Mesenchymal stem cell (in vitro differentiated cells and primary cell): ENCODE results near the gene KHSRP.

ENCODE experiments used
- DNase-seq: peaks from one replicate; pipeline ENCODE4 v3.0.0-alpha.2; 2013
- H2AFZ ChIP-seq: one replicate; pipeline ENCODE4 v1.6.1; 2013; ENCODE audit warnings: low read depth, mild to moderate bottlenecking, control low read depth, inconsistent platforms, low read length, moderate library complexity
- H2AK5ac ChIP-seq: 2 replicates; pipeline ENCODE4 v1.6.1; 2013; ENCODE audit warnings: low read length, moderate library complexity, mild to moderate bottlenecking, inconsistent platforms; ENCODE audit not compliant: severe bottlenecking
- H2BK120ac ChIP-seq: one replicate; pipeline ENCODE4 v1.6.1; 2013; ENCODE audit warnings: low read depth, mild to moderate bottlenecking, inconsistent platforms, low read length, moderate library complexity
- H2BK12ac ChIP-seq, 2 experiments: one replicate each; pipeline ENCODE4 v1.6.1; 2013; ENCODE audit warnings: inconsistent platforms in 2 of 2, low read length in 2 of 2, mild to moderate bottlenecking in 2 of 2, moderate library complexity in 2 of 2, control low read depth in 1 of 2
- H2BK15ac ChIP-seq: one replicate; pipeline ENCODE4 v1.6.1; 2013; ENCODE audit warnings: mild to moderate bottlenecking, low read depth, inconsistent platforms; ENCODE audit not compliant: poor library complexity, severe bottlenecking
- H2BK5ac ChIP-seq: 2 replicates; pipeline ENCODE4 v1.6.1; 2013; ENCODE audit warnings: low read depth, mild to moderate bottlenecking, low read length, control low read depth, inconsistent platforms; ENCODE audit not compliant: poor library complexity, severe bottlenecking
- H3K14ac ChIP-seq, 2 experiments: one replicate each; pipeline ENCODE4 v1.6.1; 2013; ENCODE audit warnings: inconsistent platforms in 2 of 2, low read length in 2 of 2, control low read depth in 1 of 2, mild to moderate bottlenecking in 1 of 2, moderate library complexity in 1 of 2
- H3K18ac ChIP-seq, 2 experiments: one replicate each; pipeline ENCODE4 v1.6.1; 2013; ENCODE audit warnings: inconsistent platforms in 2 of 2, low read length in 2 of 2, control low read depth in 1 of 2, low read depth in 1 of 2, mild to moderate bottlenecking in 1 of 2
- H3K23ac ChIP-seq, 2 experiments: one replicate each; pipeline ENCODE4 v1.6.1; 2013; ENCODE audit warnings: inconsistent platforms in 2 of 2, low read length in 2 of 2, mild to moderate bottlenecking in 2 of 2, moderate library complexity in 2 of 2, control low read depth in 1 of 2
- H3K27ac ChIP-seq: 2 replicates; pipeline ENCODE4 v1.5.1; 2013; ENCODE audit warnings: mild to moderate bottlenecking, moderate library complexity, low read length, control low read depth, inconsistent platforms; ENCODE audit not compliant: poor library complexity, severe bottlenecking
- H3K27me3 ChIP-seq, 2 experiments: 2 replicates each; pipeline versions ENCODE4 v1.6.1 to v1.7.0; 2013; ENCODE audit warnings: low read length in 2 of 2, mild to moderate bottlenecking in 2 of 2, moderate library complexity in 2 of 2, control low read depth in 1 of 2, inconsistent platforms in 1 of 2; ENCODE audit not compliant: control insufficient read depth in 1 of 2, insufficient read depth in 1 of 2
- H3K36me3 ChIP-seq, 2 experiments: 2 replicates each; pipeline versions ENCODE4 v1.6.1 to v1.7.0; 2013; ENCODE audit warnings: low read length in 2 of 2, control low read depth in 1 of 2, inconsistent platforms in 1 of 2, low read depth in 1 of 2, mild to moderate bottlenecking in 1 of 2; ENCODE audit not compliant: insufficient read depth in 2 of 2, control insufficient read depth in 1 of 2
- H3K4ac ChIP-seq, 2 experiments: one replicate each; pipeline ENCODE4 v1.6.1; 2013; ENCODE audit warnings: inconsistent platforms in 2 of 2, low read length in 2 of 2, mild to moderate bottlenecking in 2 of 2, moderate library complexity in 2 of 2, control low read depth in 1 of 2, low read depth in 1 of 2
- H3K4me1 ChIP-seq: 2 replicates; pipeline ENCODE4 v1.6.1; 2013; ENCODE audit warnings: low read depth, low read length, control low read depth; ENCODE audit not compliant: control insufficient read depth, insufficient read depth
- H3K4me2 ChIP-seq: 2 replicates; pipeline ENCODE4 v1.6.1; 2013; ENCODE audit warnings: low read length, mild to moderate bottlenecking, inconsistent platforms; ENCODE audit not compliant: poor library complexity, severe bottlenecking
- H3K4me3 ChIP-seq, 2 experiments: 2 replicates each; pipeline versions ENCODE4 v1.5.1 to v1.7.0; 2013; ENCODE audit warnings: low read length in 2 of 2, mild to moderate bottlenecking in 2 of 2, control low read depth in 1 of 2, low read depth in 1 of 2; ENCODE audit not compliant: insufficient read depth in 1 of 2
- H3K79me1 ChIP-seq: replicated peaks from 2 replicates; pipeline ENCODE4 v1.6.1; 2013; ENCODE audit warnings: mild to moderate bottlenecking, control low read depth, low read length, inconsistent platforms; ENCODE audit not compliant: poor library complexity, severe bottlenecking
- H3K9ac ChIP-seq: 2 replicates; pipeline ENCODE4 v1.7.0; 2013; ENCODE audit warnings: mild to moderate bottlenecking, low read length, moderate library complexity
- H3K9me3 ChIP-seq: 2 replicates; pipeline ENCODE4 v1.7.0; 2013; ENCODE audit warnings: mild to moderate bottlenecking, low read length; ENCODE audit not compliant: control insufficient read depth
- H4K8ac ChIP-seq: one replicate; pipeline ENCODE4 v1.6.1; 2013; ENCODE audit warnings: inconsistent platforms, mild to moderate bottlenecking, low read length, moderate library complexity
- H4K91ac ChIP-seq: one replicate; pipeline ENCODE4 v1.6.1; 2013; ENCODE audit warnings: mild to moderate bottlenecking, low read length, inconsistent platforms
- WGBS: methylation state at CpG from one replicate; pipeline ENCODE4 v1.1.7; 2013; ENCODE audit warnings: mixed read lengths; 5-methylcytosine and 5-hydroxymethylcytosine counted together

The KHSRP gene

DNA sequence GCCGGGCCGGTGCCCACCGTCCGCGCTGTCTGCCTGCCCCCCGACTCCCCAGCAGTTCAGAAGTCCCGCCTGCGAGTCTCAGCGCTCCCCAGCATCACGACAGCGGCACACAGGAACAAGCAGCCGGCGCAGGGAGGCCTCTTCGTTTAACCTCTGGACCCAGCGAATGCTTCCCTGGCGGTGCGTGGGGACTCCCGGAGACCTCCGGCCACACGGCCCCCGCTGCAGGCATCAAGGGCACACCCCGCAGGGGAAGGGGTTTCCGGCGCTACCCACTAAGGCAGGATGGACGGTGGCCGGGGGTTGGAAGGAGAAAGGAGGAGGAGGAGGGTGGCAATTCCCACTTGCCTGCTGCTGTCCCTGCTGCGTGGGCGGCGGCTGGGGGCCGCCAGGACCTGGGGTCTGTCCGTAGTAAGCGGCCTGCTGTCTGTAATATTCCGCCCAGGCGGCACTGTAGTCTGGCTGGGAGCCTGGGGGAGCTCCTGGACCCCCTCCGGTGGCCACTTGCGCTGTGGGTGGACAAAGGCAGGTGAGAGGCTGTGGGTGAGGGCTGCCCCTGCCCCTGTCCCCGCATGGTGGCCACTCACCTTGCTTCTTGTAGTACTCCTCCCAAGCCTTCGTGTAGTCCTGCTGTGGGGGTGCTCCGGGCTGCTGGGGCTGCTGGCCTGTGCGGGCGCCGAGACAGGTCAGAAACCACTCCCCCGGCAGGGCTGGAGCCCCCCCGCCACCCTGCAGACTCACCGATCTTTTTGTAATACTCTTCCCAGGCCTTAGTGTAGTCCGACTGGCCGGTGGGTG, 9.6 kb downstream of the KHSRP start:
- Histone ChIP-seq H3K79me1 (peaks cover 43% of the 10 kb centered on the region), H4K8ac (no peak overlapping the region), H3K4ac (no peak overlapping the region), H3K9ac (no peak overlapping the region), H3K27ac (no peak overlapping the region), H2AFZ (no peak overlapping the region), H3K9me3 (no peaks in the 10 kb centered on the region), H3K36me3 (peaks cover 57 to 80% of the 10 kb centered on the region in 2 experiments), H2BK15ac (no peak overlapping the region), H2BK12ac (no peak overlapping the region), H3K14ac (no peak overlapping the region), H3K27me3 (no peaks in the 10 kb centered on the region), H3K4me1 (peaks cover 8% of the 10 kb centered on the region), H3K23ac (no peak overlapping the region), H3K4me2 (no peak overlapping the region), H4K91ac (no peak overlapping the region), H2BK5ac (no peak overlapping the region), H2BK120ac (no peak overlapping the region), H2AK5ac (no peak overlapping the region), H3K18ac (no peak overlapping the region), H3K4me3 (no peak overlapping the region)
- WGBS: 96% methylated on average over 44 of the region's 47 CpGs
- DNase-seq: no peak

DNA sequence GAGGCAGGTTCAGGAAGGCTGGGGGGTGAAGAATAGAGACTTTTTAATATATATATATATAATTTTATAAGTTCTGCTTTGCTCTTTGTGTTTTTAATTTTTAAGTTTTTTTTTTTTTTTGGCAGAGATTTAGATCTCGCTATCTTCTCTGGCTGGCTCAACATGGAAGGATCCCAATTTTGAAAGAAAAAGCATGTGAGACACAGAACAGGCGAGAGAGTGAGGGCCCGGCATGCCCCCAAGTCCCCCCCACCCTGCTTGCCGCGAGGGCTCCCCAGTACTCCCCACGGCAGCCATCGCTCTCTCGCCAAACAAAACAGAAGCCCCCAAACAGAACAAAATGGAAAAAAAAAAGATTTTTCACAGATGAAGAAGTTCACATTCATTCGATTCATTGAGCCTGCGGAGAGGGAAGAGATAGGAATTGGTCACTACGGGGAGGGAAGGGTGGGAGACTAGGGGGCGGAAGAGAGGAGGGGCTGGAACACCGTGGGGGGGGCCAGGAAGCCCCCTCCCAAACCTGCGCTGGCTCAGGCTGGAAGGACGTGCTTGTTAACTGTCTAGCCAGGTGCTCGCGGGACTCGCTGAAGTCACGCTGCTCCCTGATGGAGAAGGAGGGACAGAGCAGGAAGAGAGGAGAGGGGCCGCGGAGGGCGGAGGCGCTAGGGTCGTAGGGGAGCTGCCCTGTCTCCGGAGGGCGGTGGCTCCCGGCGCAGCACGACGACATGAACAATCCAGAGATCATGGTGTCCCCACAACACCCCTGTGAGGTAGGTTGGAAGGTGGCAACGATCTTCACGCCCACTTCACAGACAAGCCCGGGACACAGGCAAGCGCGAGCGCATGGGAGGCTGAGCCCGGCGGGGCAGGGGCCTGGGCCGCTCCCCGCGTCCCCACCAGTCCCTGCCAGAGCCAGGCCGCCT, 10.6 kb downstream of the KHSRP start:
- no peak overlapping the region for H2AK5ac ChIP-seq
- peaks cover 43% of the 10 kb centered on the region for H3K79me1 ChIP-seq
- H4K91ac ChIP-seq: no peak overlapping the region
- no peaks in the 10 kb centered on the region for H3K9me3 ChIP-seq
- no peak overlapping the region for H2BK12ac ChIP-seq
- no peak overlapping the region for H2AFZ ChIP-seq
- no peaks in the 10 kb centered on the region for H3K27me3 ChIP-seq
- WGBS: 90% methylated on average over 38 of the region's 42 CpGs
- no peak overlapping the region for H2BK5ac ChIP-seq
- no peak overlapping the region for H3K27ac ChIP-seq
- no peak overlapping the region for H4K8ac ChIP-seq
- peaks cover 8% of the 10 kb centered on the region for H3K4me1 ChIP-seq
- H3K23ac ChIP-seq: no peak overlapping the region
- H3K18ac ChIP-seq: no peak overlapping the region
- no peak overlapping the region for H3K4me2 ChIP-seq
- H3K4me3 ChIP-seq: no peak overlapping the region
- no peak overlapping the region for H3K4ac ChIP-seq
- no peak overlapping the region for H2BK15ac ChIP-seq
- H3K14ac ChIP-seq: no peak overlapping the region
- H3K36me3 ChIP-seq: peaks cover 47 to 70% of the 10 kb centered on the region in 2 experiments
- DNase-seq: no peak
- no peak overlapping the region for H3K9ac ChIP-seq
- H2BK120ac ChIP-seq: no peak overlapping the region

DNA sequence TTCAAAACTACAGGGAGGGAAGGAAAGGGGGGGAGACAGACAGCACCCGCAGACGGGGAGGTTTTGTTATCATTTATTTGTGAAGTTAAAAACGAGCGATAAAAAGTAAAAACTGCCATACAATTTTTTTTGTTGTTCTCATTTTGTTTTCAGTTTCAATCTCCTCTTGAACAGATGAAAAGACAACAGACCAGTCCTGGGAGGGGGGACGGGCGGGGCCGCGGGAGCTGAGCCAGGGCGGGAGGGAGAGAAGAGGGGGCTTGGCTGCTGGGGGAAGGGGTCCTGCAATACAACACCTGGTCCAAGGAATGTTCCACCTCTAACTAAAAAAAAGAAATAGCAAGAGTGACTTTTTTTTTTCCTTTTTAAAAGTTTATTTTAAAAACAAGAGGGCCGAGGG, 11.3 kb downstream of the KHSRP start:
- H4K8ac ChIP-seq: no peak overlapping the region
- peak overlapping the region; percentile 62 for H3K9ac ChIP-seq
- H3K14ac ChIP-seq: no peak overlapping the region
- H3K4me1 ChIP-seq: peaks cover 8% of the 10 kb centered on the region
- no peak for DNase-seq
- no peak overlapping the region for H3K27ac ChIP-seq
- H2BK5ac ChIP-seq: no peak overlapping the region
- no peak overlapping the region for H2AK5ac ChIP-seq
- no peak overlapping the region for H2BK120ac ChIP-seq
- H2AFZ ChIP-seq: no peak overlapping the region
- H3K27me3 ChIP-seq: no peaks in the 10 kb centered on the region
- H4K91ac ChIP-seq: no peak overlapping the region
- no CpG with 5 or more reads among the region's 10 CpGs for WGBS
- no peak overlapping the region for H3K4me3 ChIP-seq
- H3K4me2 ChIP-seq: no peak overlapping the region
- no peak overlapping the region for H2BK15ac ChIP-seq
- no peaks in the 10 kb centered on the region for H3K9me3 ChIP-seq
- H3K4ac ChIP-seq: no peak overlapping the region
- H3K79me1 ChIP-seq: peaks cover 40% of the 10 kb centered on the region
- peaks cover 40 to 63% of the 10 kb centered on the region in 2 experiments for H3K36me3 ChIP-seq
- no peak overlapping the region for H3K18ac ChIP-seq
- no peak overlapping the region for H2BK12ac ChIP-seq
- H3K23ac ChIP-seq: no peak overlapping the region
